ENCODE data around the gene TNS4.
A peak's percentile ranks its signal among the peaks of the same experiment; 100 is the strongest.

DNA sequence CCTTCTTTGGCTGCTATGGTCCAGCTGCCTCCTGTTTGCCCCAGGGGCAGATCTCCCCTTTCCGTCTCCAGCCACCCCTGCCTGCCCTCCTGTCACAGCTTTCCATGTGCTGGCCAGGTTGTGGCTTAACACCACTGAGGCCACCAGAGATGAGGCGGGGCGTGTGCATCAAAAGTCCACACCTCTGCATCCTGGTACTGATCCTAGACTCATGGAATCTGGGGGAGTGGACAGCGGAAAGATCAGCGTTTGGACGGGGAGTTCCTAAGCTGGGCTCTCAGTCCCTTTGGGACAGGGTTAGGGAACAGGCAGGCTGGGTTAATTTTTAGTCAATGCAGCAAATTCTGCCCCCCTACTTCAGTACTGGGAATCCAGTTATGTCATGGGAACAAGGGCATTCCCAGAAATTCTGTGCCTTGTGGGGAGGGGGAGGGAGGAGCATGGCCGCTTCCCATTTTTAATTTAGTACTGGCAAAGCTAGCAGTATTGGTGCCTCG lies 54.2 kb downstream of the TNS4 start:
- TF ChIP-seq CTCF (IDR thresholded peaks at IDR 0.05) (no peak), POLR2A (IDR thresholded peaks at IDR 0.05) (peak in 1 of 2 donors; percentile 21), EP300 (IDR thresholded peaks at IDR 0.05) (peak; percentile 55 to 74)

All from tibial nerve (tissue), 4 donors.